Liver (tissue), 9 donors: ENCODE results near the gene CHTOP. TPM values are rescaled to one million over a fixed set of nuclear protein-coding genes. Genes with fewer than 3 reads are reported as not detected.

Experiments
- DNase-seq: peaks from one replicate; pipeline ENCODE4 v3.0.0-alpha.2; 2017; ENCODE audit warnings: low spot score
- H3K27ac ChIP-seq, 2 donors: one replicate each; pipeline ENCODE4 v1.7.0; 2013; ENCODE audit warnings: inconsistent platforms in 2 of 2, low read length in 2 of 2, control low read depth in 1 of 2, low read depth in 1 of 2, mild to moderate bottlenecking in 1 of 2
- H3K27me3 ChIP-seq, 4 donors: one replicate each; pipeline versions ENCODE4 v1.6.1 to v1.7.0; 2013; ENCODE audit warnings: low read length in 3 of 4, inconsistent platforms in 1 of 4, mild to moderate bottlenecking in 1 of 4, moderate library complexity in 1 of 4; ENCODE audit not compliant: control insufficient read depth in 4 of 4, insufficient read depth in 4 of 4
- H3K36me3 ChIP-seq, 4 donors: one replicate each; pipeline versions ENCODE4 v1.6.1 to v1.7.0; 2013; ENCODE audit warnings: low read length in 3 of 4, mild to moderate bottlenecking in 3 of 4, low read depth in 1 of 4, moderate library complexity in 1 of 4; ENCODE audit not compliant: control insufficient read depth in 4 of 4, insufficient read depth in 3 of 4
- H3K4me1 ChIP-seq, 4 donors: one replicate each; pipeline versions ENCODE4 v1.6.1 to v1.7.0; 2013; ENCODE audit warnings: low read length in 3 of 4, mild to moderate bottlenecking in 3 of 4, moderate library complexity in 1 of 4; ENCODE audit not compliant: control insufficient read depth in 4 of 4, insufficient read depth in 4 of 4
- H3K4me3 ChIP-seq, 3 donors: one replicate each; pipeline versions ENCODE4 v1.6.1 to v1.7.0; 2013; ENCODE audit warnings: low read length in 3 of 3, control low read depth in 1 of 3, low read depth in 1 of 3, mild to moderate bottlenecking in 1 of 3
- H3K9ac ChIP-seq, 2 donors: one replicate each; pipeline ENCODE4 v1.7.0; 2013; ENCODE audit warnings: low read length in 2 of 2, mild to moderate bottlenecking in 2 of 2, moderate library complexity in 2 of 2, control low read depth in 1 of 2, low read depth in 1 of 2
- H3K9me3 ChIP-seq, 4 donors: one replicate each; pipeline versions ENCODE4 v1.6.1 to v1.7.0; 2013; ENCODE audit warnings: low read length in 3 of 4; ENCODE audit not compliant: control insufficient read depth in 4 of 4
- EGR1 ChIP-seq, 2 donors: IDR thresholded peaks; 2 replicates each; pipeline ENCODE4 v1.6.1; 2016 to 2018; ENCODE audit warnings: antibody characterized with exemption in 2 of 2, low read depth in 2 of 2
- FOXA1 ChIP-seq: IDR thresholded peaks from 2 replicates; pipeline ENCODE4 v1.6.1; 2016; ENCODE audit warnings: antibody characterized with exemption
- FOXA2 ChIP-seq: IDR thresholded peaks from 2 replicates; pipeline ENCODE4 v1.6.1; 2016; ENCODE audit warnings: antibody characterized with exemption
- GABPA ChIP-seq, 2 donors: IDR thresholded peaks in 1 of 2; conservative IDR thresholded peaks in 1 of 2; 2 replicates each; pipeline ENCODE4 v1.6.1; 2016; ENCODE audit warnings: antibody characterized with exemption in 2 of 2, mild to moderate bottlenecking in 1 of 2, moderate library complexity in 1 of 2
- HNF4A ChIP-seq, 2 donors: conservative IDR thresholded peaks; 2 replicates each; pipeline ENCODE4 v1.6.1; 2016; ENCODE audit warnings: antibody characterized with exemption in 2 of 2, mild to moderate bottlenecking in 2 of 2
- HNF4G ChIP-seq: IDR thresholded peaks from 2 replicates; pipeline ENCODE4 v1.6.1; 2016; ENCODE audit warnings: antibody characterized with exemption
- JUND ChIP-seq, 2 donors: IDR thresholded peaks; 2 replicates each; pipeline ENCODE4 v1.6.1; 2016; ENCODE audit warnings: antibody characterized with exemption in 2 of 2
- NR2F2 ChIP-seq: IDR thresholded peaks from 2 replicates; pipeline ENCODE4 v1.6.1; 2016; ENCODE audit warnings: antibody characterized with exemption
- RAD21 ChIP-seq, 2 donors: IDR thresholded peaks; 2 replicates each; pipeline ENCODE4 v1.6.1; 2016; ENCODE audit warnings: antibody characterized with exemption in 2 of 2, mild to moderate bottlenecking in 2 of 2
- RXRA ChIP-seq, 2 donors: IDR thresholded peaks; 2 replicates each; pipeline ENCODE4 v1.6.1; 2017 to 2018; ENCODE audit warnings: antibody characterized with exemption in 2 of 2, mild to moderate bottlenecking in 1 of 2
- SP1 ChIP-seq: IDR thresholded peaks from 2 replicates; pipeline ENCODE4 v1.6.1; 2018; ENCODE audit warnings: antibody characterized with exemption, mild to moderate bottlenecking
- TAF1 ChIP-seq: conservative IDR thresholded peaks from 2 replicates; pipeline ENCODE4 v1.6.1; 2016; ENCODE audit warnings: antibody characterized with exemption, mild to moderate bottlenecking
- YY1 ChIP-seq: IDR thresholded peaks from 2 replicates; pipeline ENCODE4 v1.6.1; 2016; ENCODE audit warnings: antibody characterized with exemption, mild to moderate bottlenecking
- WGBS: extraction: QIAGEN DNeasy Blood & Tissue Kit; methylation state at CpG from one replicate; pipeline ENCODE4 v1.1.7; 2013; 5-methylcytosine and 5-hydroxymethylcytosine counted together
- polyA plus RNA-seq, 2 donors: library from polyadenylated mRNA; stranded (reverse) in 1 of 2; unstranded in 1 of 2; fragments of 200-250 nt in 1 of 2; fragments of >200 nt in 1 of 2; fragmentation: Nextera tagmentation in 1 of 2; extraction: Ambion mirVana in 1 of 2; gene quantifications; one replicate each; pipeline versions ENCODE4 v1.2.1 to v1.2.3, GENCODE V29; 2013 to 2015
- total RNA-seq, 2 donors: library from RNA; depleted of rRNA; stranded (reverse); fragments of >200 nt; gene quantifications; one replicate each; pipeline ENCODE4 v1.2.3, GENCODE V29; 2014
- TF ChIP-seq, protein P1 (sequence below): IDR thresholded peaks from 2 replicates; pipeline ENCODE4 v1.6.1; 2016; ENCODE audit warnings: antibody characterized with exemption
- TF ChIP-seq, protein P2 (sequence below): IDR thresholded peaks from 2 replicates; pipeline ENCODE4 v1.6.1; 2016; ENCODE audit warnings: antibody characterized with exemption, mild to moderate bottlenecking
- TF ChIP-seq, protein P3 (sequence below): IDR thresholded peaks from 2 replicates; pipeline ENCODE4 v1.6.1; 2016; ENCODE audit warnings: antibody characterized with exemption
- TF ChIP-seq, protein P4 (sequence below): IDR thresholded peaks from 2 replicates; pipeline ENCODE4 v1.6.1; 2016; ENCODE audit warnings: antibody characterized with exemption
- TF ChIP-seq, protein P5 (sequence below): fragments of 150-350 bp; IDR thresholded peaks from 2 replicates; pipeline ENCODE4 v1.5.1; 2017; ENCODE audit warnings: improper control_type of control experiment, low read depth, low read length; ENCODE audit not compliant: missing input control
- donor health status: healthy.
- donor health status: healthy.
- donor health status: healthy.
- donor health status: healthy.
- donor health status: healthy.

Gene CHTOP
- total and polyA plus RNA-seq, 4 donors = 16.4 to 30.9 (median 24.3) TPM

DNA sequence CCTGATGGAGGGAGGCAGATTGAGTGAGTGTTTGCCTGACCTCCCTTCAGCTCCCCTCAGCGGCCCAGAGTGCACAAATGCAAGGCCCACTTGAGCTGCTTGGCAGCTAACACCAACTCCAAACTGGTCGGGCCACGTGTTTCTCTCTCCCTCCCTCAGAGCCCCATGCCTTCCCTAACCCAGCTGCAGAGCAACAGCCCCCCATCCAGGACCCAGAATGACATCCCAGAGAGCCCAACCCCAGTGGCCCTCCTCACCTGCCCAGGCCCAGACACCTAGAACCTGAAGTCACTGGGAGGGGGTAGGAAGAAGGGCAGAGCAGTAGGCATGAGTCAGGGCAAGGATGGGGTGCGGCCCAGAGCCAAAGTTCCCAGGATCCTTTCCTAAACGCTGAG lies 17.0 kb upstream of the CHTOP start:
- no peak for TF ChIP-seq FOXA1
- no peak for TF ChIP-seq NR2F2
- TF ChIP-seq, protein P1, sequence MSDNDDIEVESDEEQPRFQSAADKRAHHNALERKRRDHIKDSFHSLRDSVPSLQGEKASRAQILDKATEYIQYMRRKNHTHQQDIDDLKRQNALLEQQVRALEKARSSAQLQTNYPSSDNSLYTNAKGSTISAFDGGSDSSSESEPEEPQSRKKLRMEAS = no peak
- no peak for TF ChIP-seq EGR1 (IDR thresholded peaks at IDR 0.05; ENCODE audit: low read depth in 2 of 2)
- TF ChIP-seq YY1 = no peak
- TF ChIP-seq HNF4A (conservative IDR thresholded peaks at IDR 0.05) = no peak
- TF ChIP-seq, protein P2, sequence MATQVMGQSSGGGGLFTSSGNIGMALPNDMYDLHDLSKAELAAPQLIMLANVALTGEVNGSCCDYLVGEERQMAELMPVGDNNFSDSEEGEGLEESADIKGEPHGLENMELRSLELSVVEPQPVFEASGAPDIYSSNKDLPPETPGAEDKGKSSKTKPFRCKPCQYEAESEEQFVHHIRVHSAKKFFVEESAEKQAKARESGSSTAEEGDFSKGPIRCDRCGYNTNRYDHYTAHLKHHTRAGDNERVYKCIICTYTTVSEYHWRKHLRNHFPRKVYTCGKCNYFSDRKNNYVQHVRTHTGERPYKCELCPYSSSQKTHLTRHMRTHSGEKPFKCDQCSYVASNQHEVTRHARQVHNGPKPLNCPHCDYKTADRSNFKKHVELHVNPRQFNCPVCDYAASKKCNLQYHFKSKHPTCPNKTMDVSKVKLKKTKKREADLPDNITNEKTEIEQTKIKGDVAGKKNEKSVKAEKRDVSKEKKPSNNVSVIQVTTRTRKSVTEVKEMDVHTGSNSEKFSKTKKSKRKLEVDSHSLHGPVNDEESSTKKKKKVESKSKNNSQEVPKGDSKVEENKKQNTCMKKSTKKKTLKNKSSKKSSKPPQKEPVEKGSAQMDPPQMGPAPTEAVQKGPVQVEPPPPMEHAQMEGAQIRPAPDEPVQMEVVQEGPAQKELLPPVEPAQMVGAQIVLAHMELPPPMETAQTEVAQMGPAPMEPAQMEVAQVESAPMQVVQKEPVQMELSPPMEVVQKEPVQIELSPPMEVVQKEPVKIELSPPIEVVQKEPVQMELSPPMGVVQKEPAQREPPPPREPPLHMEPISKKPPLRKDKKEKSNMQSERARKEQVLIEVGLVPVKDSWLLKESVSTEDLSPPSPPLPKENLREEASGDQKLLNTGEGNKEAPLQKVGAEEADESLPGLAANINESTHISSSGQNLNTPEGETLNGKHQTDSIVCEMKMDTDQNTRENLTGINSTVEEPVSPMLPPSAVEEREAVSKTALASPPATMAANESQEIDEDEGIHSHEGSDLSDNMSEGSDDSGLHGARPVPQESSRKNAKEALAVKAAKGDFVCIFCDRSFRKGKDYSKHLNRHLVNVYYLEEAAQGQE = no peak
- peak overlapping the region; percentile 58 to 83 for H3K27ac ChIP-seq
- WGBS = 83% methylated on average over 5 of the region's 5 CpGs

DNA sequence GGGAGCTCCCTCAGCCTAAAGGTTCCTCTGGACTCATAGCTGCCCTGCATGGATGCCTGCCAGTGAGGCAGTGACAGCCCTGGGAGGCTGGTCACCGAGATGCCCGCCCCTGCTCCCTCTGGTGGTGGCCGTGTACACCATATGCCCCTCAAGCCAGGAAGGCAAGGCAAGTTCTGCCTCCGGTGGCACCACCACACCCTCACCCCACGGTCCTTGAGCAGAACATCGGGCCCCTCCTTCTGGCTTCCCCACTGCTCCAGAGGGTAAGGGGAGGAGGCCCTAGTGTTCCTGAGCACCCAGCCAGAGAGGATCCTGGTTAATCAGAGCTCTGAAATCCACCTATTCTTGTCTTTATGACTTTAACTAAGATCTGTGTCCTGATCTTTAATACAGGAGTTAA lies 16.2 kb upstream of the CHTOP start:
- 5% methylated on average over 6 of the region's 6 CpGs for WGBS
- Histone ChIP-seq H3K27ac (peak overlapping the region in 1 of 2 donors; percentile 58), H3K4me1 (peaks cover 11 to 33% (median 21%) of the 10 kb centered on the region in 4 donors), H3K27me3 (no peaks in the 10 kb centered on the region), H3K4me3 (no peak overlapping the region), H3K9ac (no peak overlapping the region), H3K36me3 (no peaks in the 10 kb centered on the region), H3K9me3 (no peaks in the 10 kb centered on the region)
- DNase-seq = peak; percentile 92
- TF ChIP-seq YY1 (no peak), NR2F2 (no peak), RAD21 (IDR thresholded peaks at IDR 0.05) (peak; percentile 80 to 92), RXRA (IDR thresholded peaks at IDR 0.05) (peak; percentile 9 to 26), HNF4G (no peak), SP1 (peak; percentile 32), HNF4A (conservative IDR thresholded peaks at IDR 0.05) (peak; percentile 37 to 47), FOXA1 (no peak), GABPA (IDR thresholded peaks at IDR 0.05 in 1 of 2, conservative IDR thresholded peaks at IDR 0.05 in 1 of 2) (no peak), EGR1 (IDR thresholded peaks at IDR 0.05; ENCODE audit: low read depth in 2 of 2) (no peak), TAF1 (no peak), JUND (IDR thresholded peaks at IDR 0.05) (no peak), FOXA2 (no peak)
- TF ChIP-seq, protein P3, sequence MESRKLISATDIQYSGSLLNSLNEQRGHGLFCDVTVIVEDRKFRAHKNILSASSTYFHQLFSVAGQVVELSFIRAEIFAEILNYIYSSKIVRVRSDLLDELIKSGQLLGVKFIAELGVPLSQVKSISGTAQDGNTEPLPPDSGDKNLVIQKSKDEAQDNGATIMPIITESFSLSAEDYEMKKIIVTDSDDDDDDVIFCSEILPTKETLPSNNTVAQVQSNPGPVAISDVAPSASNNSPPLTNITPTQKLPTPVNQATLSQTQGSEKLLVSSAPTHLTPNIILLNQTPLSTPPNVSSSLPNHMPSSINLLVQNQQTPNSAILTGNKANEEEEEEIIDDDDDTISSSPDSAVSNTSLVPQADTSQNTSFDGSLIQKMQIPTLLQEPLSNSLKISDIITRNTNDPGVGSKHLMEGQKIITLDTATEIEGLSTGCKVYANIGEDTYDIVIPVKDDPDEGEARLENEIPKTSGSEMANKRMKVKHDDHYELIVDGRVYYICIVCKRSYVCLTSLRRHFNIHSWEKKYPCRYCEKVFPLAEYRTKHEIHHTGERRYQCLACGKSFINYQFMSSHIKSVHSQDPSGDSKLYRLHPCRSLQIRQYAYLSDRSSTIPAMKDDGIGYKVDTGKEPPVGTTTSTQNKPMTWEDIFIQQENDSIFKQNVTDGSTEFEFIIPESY = no peak
- TF ChIP-seq, protein P1 = peak; percentile 29
- TF ChIP-seq, protein P2 = no peak
- TF ChIP-seq, protein P4, sequence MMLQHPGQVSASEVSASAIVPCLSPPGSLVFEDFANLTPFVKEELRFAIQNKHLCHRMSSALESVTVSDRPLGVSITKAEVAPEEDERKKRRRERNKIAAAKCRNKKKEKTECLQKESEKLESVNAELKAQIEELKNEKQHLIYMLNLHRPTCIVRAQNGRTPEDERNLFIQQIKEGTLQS = no peak
- TF ChIP-seq, protein P5, sequence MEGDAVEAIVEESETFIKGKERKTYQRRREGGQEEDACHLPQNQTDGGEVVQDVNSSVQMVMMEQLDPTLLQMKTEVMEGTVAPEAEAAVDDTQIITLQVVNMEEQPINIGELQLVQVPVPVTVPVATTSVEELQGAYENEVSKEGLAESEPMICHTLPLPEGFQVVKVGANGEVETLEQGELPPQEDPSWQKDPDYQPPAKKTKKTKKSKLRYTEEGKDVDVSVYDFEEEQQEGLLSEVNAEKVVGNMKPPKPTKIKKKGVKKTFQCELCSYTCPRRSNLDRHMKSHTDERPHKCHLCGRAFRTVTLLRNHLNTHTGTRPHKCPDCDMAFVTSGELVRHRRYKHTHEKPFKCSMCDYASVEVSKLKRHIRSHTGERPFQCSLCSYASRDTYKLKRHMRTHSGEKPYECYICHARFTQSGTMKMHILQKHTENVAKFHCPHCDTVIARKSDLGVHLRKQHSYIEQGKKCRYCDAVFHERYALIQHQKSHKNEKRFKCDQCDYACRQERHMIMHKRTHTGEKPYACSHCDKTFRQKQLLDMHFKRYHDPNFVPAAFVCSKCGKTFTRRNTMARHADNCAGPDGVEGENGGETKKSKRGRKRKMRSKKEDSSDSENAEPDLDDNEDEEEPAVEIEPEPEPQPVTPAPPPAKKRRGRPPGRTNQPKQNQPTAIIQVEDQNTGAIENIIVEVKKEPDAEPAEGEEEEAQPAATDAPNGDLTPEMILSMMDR = peak; percentile 63

More for the DNA sequence above, 17.0 kb upstream of the CHTOP start:
- Histone ChIP-seq H3K9me3 (no peaks in the 10 kb centered on the region), H3K36me3 (no peaks in the 10 kb centered on the region), H3K4me3 (no peak overlapping the region), H3K9ac (no peak overlapping the region), H3K4me1 (peaks cover 11 to 33% (median 22%) of the 10 kb centered on the region in 4 donors), H3K27me3 (no peaks in the 10 kb centered on the region)
- no peak for DNase-seq
